SU-DHL-6 (cell line): ENCODE measurements around the gene U2AF2.

Source experiments
- H2AFZ ChIP-seq: fragments of 200-600 bp; sonication (generic); 2 replicates; pipeline ENCODE4 v1.6.1; 2014; ENCODE audit warnings: low read depth, mild to moderate bottlenecking, moderate library complexity, mixed read lengths, antibody characterized with exemption, low read length; ENCODE audit not compliant: severe bottlenecking
- H3F3A ChIP-seq: fragments of 200-600 bp; shearing (Covaris generic); 2 replicates; pipeline ENCODE4 v1.6.0; 2016; ENCODE audit warnings: antibody characterized with exemption, mild to moderate bottlenecking; ENCODE audit not compliant: insufficient read depth
- H3K27ac ChIP-seq: fragments of 200-600 bp; sonication (generic); 2 replicates; pipeline ENCODE4 v1.5.1; 2016; ENCODE audit warnings: low read depth, mild to moderate bottlenecking, low read length, moderate library complexity, mixed read lengths
- H3K27me3 ChIP-seq: fragments of 200-600 bp; sonication (generic), shearing (Covaris generic); 2 replicates; pipeline ENCODE4 v1.6.0; 2014; ENCODE audit warnings: mild to moderate bottlenecking, low read length
- H3K36me3 ChIP-seq: fragments of 200-600 bp; sonication (generic); 2 replicates; pipeline ENCODE4 v1.6.1; 2014; ENCODE audit warnings: mild to moderate bottlenecking, low read length, mixed read lengths
- H3K4me2 ChIP-seq: fragments of 300-600, 200-600 bp; shearing (Covaris generic), sonication (generic); 2 replicates; pipeline ENCODE4 v1.6.0; 2014; ENCODE audit warnings: low read length, low read depth, mild to moderate bottlenecking; ENCODE audit not compliant: poor library complexity, severe bottlenecking
- H3K4me3 ChIP-seq: fragments of 200-600 bp; sonication (generic); 2 replicates; pipeline ENCODE4 v1.5.1; 2014; ENCODE audit warnings: antibody characterized with exemption, low read length, mild to moderate bottlenecking, mixed read lengths; ENCODE audit not compliant: insufficient read depth, poor library complexity, severe bottlenecking
- H3K79me2 ChIP-seq: fragments of 200-600 bp; sonication (generic); 2 replicates; pipeline ENCODE4 v1.6.1; 2014; ENCODE audit warnings: mild to moderate bottlenecking, low read length, moderate library complexity; ENCODE audit not compliant: insufficient read depth
- H3K9ac ChIP-seq: fragments of 200-600 bp; sonication (generic); 2 replicates; pipeline ENCODE4 v1.7.0; 2014; ENCODE audit warnings: mild to moderate bottlenecking, low read length
- H3K9me2 ChIP-seq: fragments of 200-600 bp; sonication (generic); replicated peaks from 2 replicates; pipeline ENCODE4 v1.6.1; 2014; ENCODE audit warnings: low read length; ENCODE audit not compliant: insufficient read depth
- H3K9me3 ChIP-seq: fragments of 200-600 bp; sonication (generic); 2 replicates; pipeline ENCODE4 v1.6.1; 2014; ENCODE audit warnings: low read length, mixed read lengths; ENCODE audit not compliant: insufficient read depth
- H4K20me1 ChIP-seq: fragments of 200-600 bp; sonication (generic); 2 replicates; pipeline ENCODE4 v1.6.1; 2014; ENCODE audit warnings: low read depth, mild to moderate bottlenecking, antibody characterized with exemption, low read length, moderate library complexity, mixed read lengths
- EZH2phosphoT487 ChIP-seq: fragments of 200-600 bp; sonication (generic), shearing (Covaris generic); conservative IDR thresholded peaks from 2 replicates; pipeline ENCODE4 v1.6.1; 2018; ENCODE audit warnings: mild to moderate bottlenecking, antibody characterized with exemption, low read length, moderate library complexity, mixed read lengths
- TF ChIP-seq, protein P1 (sequence below): fragments of 200-600 bp; sonication (generic); IDR thresholded peaks from one replicate; pipeline ENCODE4 v1.5.1; 2017; ENCODE audit warnings: antibody characterized with exemption, mild to moderate bottlenecking, low read length, moderate library complexity; ENCODE audit not compliant: insufficient read depth, poor library complexity, severe bottlenecking

U2AF2 gene

DNA sequence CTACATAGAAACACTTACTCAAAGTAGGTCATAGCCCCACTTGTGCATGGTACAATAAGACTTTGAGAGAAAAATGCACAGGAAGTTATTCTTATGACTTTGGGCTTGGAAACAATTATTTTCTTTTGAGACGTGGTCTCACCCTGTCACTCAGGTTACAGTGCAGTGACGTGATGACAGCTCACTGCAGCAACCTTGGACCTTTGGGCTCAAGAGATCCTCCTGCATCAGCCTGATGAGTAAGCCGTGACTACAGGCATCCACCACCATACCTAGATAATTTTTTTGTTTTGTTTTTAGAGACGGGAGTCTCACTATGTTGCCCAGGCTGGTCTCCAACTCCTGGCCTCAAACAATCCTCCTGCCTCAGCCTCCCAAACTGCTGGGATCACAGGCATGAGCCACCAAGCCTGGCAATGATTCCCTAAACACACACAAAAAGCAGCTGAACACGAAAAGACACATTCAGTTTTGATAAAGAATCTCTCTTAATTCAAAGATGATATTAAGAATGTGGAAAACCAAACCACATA is 65.4 kb downstream of the U2AF2 start:
- TF ChIP-seq, protein P1, sequence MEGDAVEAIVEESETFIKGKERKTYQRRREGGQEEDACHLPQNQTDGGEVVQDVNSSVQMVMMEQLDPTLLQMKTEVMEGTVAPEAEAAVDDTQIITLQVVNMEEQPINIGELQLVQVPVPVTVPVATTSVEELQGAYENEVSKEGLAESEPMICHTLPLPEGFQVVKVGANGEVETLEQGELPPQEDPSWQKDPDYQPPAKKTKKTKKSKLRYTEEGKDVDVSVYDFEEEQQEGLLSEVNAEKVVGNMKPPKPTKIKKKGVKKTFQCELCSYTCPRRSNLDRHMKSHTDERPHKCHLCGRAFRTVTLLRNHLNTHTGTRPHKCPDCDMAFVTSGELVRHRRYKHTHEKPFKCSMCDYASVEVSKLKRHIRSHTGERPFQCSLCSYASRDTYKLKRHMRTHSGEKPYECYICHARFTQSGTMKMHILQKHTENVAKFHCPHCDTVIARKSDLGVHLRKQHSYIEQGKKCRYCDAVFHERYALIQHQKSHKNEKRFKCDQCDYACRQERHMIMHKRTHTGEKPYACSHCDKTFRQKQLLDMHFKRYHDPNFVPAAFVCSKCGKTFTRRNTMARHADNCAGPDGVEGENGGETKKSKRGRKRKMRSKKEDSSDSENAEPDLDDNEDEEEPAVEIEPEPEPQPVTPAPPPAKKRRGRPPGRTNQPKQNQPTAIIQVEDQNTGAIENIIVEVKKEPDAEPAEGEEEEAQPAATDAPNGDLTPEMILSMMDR = no peak
- no peak for TF ChIP-seq EZH2phosphoT487
- Histone ChIP-seq H3K79me2 (no peaks in the 10 kb centered on the region), H3K9ac (no peak overlapping the region), H3F3A (no peaks in the 10 kb centered on the region), H2AFZ (no peak overlapping the region), H3K27ac (no peak overlapping the region), H3K4me2 (no peak overlapping the region), H3K4me3 (no peak overlapping the region), H4K20me1 (no peaks in the 10 kb centered on the region), H3K27me3 (no peaks in the 10 kb centered on the region), H3K9me2 (no peaks in the 10 kb centered on the region), H3K9me3 (peaks cover 11% of the 10 kb centered on the region; the same call in 1 of the 2 replicates), H3K36me3 (no peaks in the 10 kb centered on the region)

DNA sequence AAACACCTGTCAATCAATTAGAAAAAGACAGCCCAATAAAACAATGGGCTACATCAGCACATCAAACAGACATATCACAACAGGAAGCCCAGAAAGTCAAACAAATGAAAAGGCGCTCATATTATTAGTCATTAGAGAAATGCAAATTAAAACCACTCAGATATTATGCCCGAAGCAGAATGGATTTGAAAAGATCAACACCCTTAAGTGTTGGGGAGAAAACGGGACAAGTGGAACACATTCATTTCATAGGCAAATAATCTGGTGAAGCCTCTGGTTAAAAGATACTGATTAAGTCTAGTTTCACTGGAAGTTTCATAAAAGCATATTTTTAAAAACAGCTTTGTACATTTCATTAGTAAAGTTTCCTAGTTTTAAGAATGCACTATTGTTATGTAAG is 66.0 kb downstream of the U2AF2 start:
- Histone ChIP-seq H3K79me2 (no peaks in the 10 kb centered on the region), H3K4me3 (no peak overlapping the region), H2AFZ (no peak overlapping the region), H3K4me2 (no peak overlapping the region), H3K36me3 (no peaks in the 10 kb centered on the region), H4K20me1 (no peaks in the 10 kb centered on the region), H3K9me2 (no peaks in the 10 kb centered on the region), H3K9ac (no peak overlapping the region), H3F3A (no peaks in the 10 kb centered on the region), H3K27me3 (no peaks in the 10 kb centered on the region), H3K27ac (no peak overlapping the region), H3K9me3 (peaks cover 11% of the 10 kb centered on the region; the same call in 1 of the 2 replicates)
- no peak for TF ChIP-seq EZH2phosphoT487

DNA sequence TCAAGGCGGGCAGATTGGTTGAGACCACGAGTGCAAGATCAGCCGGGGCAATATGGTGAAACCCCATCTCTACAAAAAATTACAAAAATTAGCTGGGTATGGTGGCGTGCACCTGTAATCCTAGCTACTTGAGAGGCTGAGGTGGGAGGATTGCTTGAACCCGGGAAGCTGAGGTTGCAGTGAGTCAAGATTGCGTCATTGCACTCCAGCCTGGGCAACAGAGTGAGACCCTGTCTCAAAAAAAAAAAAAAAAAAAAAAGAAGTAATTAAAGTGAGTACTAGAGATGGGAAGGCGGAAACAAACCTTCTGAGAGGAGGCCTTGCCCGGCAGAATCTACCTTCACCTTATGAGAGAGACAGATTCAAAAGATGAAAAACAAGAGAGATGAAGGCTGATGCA is 68.7 kb downstream of the U2AF2 start:
- no peaks in the 10 kb centered on the region for H3K9me2 ChIP-seq
- H3K4me2 ChIP-seq = no peak overlapping the region
- no peak overlapping the region for H3K4me3 ChIP-seq
- no peaks in the 10 kb centered on the region for H3K36me3 ChIP-seq
- H4K20me1 ChIP-seq = no peaks in the 10 kb centered on the region
- no peaks in the 10 kb centered on the region for H3F3A ChIP-seq
- H3K27me3 ChIP-seq = no peaks in the 10 kb centered on the region
- H3K9me3 ChIP-seq = peaks cover 11% of the 10 kb centered on the region; the same call in 1 of the 2 replicates
- no peak overlapping the region for H3K9ac ChIP-seq
- H3K79me2 ChIP-seq = no peaks in the 10 kb centered on the region
- no peak overlapping the region for H3K27ac ChIP-seq
- TF ChIP-seq, protein P1 = no peak
- no peak for TF ChIP-seq EZH2phosphoT487
- H2AFZ ChIP-seq = no peak overlapping the region
